ENCODE measurements around the gene TPSD1.
"Not testable (repeated sequence)": the region's sequence is repeated elsewhere in the genome, so short reads cannot be mapped to it uniquely, and the experiment has no call there.

TPSD1 gene

GRCh38 chr16:1220841-1221627 is 34.8 kb upstream of the TPSD1 start:
- no peak for DNase-seq (ENCODE audit: extremely low read depth in 1 of 2, low read depth in 1 of 2)

- DNase-seq (ENCODE audit: extremely low read depth in 1 of 2, low read depth in 1 of 2), result no peak
These were observed 34.0 kb upstream of the TPSD1 start for GRCh38 chr16:1221628-1222552.

- no peak for DNase-seq (ENCODE audit: extremely low read depth in 1 of 2, low read depth in 1 of 2)
These were observed 33.1 kb upstream of the TPSD1 start for GRCh38 chr16:1222553-1223354.

DNA sequence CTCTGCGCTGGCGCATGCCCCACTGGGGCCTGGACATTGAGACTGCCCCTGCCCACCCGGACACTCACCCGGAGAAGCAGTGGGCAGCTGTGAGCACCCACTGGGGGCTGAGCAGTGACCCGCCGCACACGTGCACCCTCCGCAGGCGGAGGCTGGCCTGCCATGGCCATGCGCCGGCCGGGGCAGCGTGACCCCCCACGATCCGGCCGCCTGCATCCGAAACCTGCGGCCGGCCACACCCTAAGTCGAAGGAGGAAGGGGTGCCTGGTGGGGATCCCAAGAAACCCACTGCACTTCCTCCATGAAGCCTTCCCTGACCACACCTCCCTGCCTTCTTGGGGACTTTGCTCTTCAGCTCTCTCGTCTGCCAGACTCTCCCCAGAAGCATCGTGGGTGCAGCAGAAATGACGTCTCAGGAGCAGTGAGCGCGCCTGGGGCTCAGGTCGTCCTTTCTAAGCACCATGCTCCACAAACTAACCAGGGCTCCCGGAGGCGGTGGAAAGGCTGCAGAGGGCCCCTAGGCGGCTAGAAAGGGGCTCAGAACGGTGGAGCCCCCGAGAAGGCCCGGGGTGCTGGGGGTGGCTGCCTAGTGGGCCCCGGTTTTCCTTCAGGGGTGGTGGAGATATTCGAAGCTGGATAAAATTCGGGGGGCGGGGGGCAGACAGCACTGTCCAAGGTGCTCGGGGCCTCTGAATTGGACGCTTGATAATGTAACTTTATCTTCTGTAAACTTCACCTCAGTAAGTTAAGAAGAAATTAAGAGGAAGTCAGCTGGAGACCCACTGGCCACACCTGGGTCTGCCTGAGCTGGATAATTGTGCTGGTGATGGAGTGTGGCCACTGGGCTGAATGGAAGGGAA is 32.3 kb upstream of the TPSD1 start:
- no peak for DNase-seq (ENCODE audit: extremely low read depth in 1 of 2, low read depth in 1 of 2)

DNA sequence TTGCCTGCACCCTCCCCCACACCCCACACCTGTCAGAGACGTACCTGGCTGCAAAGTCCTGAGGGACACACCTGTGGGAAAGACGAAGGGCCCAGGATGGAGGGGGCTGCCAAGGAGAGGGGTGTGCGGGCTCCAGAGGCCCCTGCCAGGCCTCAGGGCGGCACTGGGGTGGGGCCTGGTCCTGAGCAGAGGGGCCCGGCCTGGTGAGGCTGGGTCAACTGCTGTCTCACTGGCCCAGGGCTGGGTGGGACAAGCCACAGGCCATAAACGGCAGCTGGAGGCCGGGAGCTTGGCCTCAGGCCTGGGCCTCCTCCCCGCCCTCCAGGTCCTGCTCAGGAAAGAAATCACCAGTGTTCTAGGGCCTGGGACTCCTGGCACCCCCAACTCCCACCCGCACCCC is 31.3 kb upstream of the TPSD1 start:
- no peak for DNase-seq (ENCODE audit: extremely low read depth in 1 of 2, low read depth in 1 of 2)

DNA sequence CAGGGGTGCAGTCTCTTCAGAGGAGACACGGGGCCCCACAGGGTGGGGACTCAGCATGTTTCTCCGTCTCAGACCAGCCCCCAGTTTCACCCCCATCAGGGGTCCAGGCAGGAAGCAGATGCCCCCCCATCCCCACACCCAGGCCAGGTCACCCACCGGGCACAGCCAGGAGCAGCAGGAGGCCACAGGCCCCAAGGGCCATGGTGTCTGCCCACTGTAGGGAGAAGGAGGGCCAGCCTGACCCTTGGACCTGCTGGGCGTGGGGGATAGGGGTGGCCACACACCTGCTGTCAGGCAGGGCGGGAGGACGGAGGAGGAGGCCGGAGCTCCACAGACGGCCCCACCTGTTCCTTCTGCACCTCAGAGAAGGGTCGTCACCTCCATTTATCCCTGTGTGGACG is 30.8 kb upstream of the TPSD1 start, which contains the start of gene TPSG1:
TPSG1 (minus strand) TSS at position 218 of the 401 bp plus-strand sequence; CDS start at position 202, 16 bp downstream.
- DNase-seq (ENCODE audit: extremely low read depth in 1 of 2, low read depth in 1 of 2), result no peak

DNA sequence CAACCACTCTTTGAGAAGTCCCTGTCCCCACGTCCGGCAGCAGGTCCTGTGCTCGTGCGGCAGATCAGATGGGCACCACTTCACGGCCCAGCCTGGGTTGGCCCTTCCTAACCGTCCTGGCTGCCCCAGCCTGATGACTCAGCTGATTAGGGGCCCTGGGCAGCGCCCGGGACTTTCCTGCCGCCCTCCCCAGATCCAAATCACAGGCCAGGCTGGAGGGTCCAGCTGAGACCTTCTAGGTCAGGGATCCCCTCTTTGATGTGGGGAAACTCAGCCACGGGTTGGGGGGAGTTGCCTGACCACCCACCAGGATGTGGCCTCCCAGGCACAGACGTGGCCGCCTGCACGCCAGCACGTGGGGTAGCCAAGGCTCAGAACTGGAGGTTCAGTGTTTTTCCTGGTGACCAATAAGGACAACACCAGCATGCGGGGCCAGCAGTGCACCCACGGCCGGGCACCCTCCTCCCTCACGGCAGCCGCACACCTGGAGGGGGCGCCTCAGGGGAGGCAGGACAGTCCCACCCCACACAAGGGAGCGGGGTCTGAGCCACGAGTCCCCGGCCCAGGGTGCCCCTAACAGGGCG is 30.0 kb upstream of the TPSD1 start:
- not testable (repeated sequence) for DNase-seq (ENCODE audit: extremely low read depth in 1 of 2, low read depth in 1 of 2)

- not testable (repeated sequence) for DNase-seq (ENCODE audit: extremely low read depth in 1 of 2, low read depth in 1 of 2)
These were observed 29.2 kb upstream of the TPSD1 start for GRCh38 chr16:1226692-1227091.

- not testable (repeated sequence) for DNase-seq (ENCODE audit: extremely low read depth in 1 of 2, low read depth in 1 of 2)
These were observed 27.6 kb upstream of the TPSD1 start for GRCh38 chr16:1228227-1228626.

DNA sequence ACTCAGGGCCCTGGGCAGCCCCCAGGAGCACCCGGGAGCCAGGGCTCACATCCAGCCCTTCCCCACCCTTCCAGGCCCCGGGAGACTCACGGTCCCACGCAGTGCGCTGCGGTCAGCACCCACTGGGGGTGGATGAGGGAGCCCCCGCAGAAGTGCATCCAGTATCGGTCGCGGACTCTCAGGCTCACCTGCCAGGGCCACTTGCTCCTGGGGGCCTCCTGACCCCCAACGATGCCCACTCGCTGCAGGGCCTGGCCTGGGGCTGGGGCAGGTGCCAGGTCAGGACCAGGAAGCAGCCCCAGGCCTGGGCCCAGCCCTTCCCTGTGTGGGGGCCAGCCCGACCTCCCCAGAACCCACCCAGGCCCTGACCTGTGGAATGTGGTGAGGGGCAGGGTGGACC is 26.4 kb upstream of the TPSD1 start:
- DNase-seq (ENCODE audit: extremely low read depth in 1 of 2, low read depth in 1 of 2), result not testable (repeated sequence)

GRCh38 chr16:1230084-1230470 is 25.8 kb upstream of the TPSD1 start, which contains the start of gene TPSB2:
Gene TPSB2, minus strand, starts transcription at chr16:1230184. Its CDS starts 233 bp downstream, at chr16:1229951.
- not testable (repeated sequence) for DNase-seq (ENCODE audit: extremely low read depth in 1 of 2, low read depth in 1 of 2)

- not testable (repeated sequence) for DNase-seq (ENCODE audit: extremely low read depth in 1 of 2, low read depth in 1 of 2)
These were observed 25.2 kb upstream of the TPSD1 start for GRCh38 chr16:1230471-1231212.

DNA sequence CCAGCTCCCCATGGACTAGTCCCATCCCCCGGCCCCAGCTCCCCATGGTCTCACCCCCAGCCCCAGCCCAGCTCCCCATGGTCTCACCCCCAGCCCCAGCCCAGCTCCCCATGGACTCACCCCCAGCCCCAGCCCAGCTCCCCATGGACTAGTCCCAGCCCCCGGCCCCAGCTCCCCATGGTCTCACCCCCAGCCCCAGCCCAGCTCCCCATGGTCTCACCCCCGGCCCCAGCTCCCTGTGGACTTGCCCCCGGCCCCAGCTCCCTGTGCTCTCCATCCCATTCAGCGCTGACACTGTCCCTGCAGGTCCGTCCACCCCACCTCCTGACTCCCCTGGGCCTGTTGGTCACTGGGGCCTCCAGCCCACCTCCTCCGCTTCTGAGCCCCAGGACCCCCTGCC is 24.6 kb upstream of the TPSD1 start:
- not testable (repeated sequence) for DNase-seq (ENCODE audit: extremely low read depth in 1 of 2, low read depth in 1 of 2)

- not testable (repeated sequence) for DNase-seq (ENCODE audit: extremely low read depth in 1 of 2, low read depth in 1 of 2)
These were observed 23.7 kb upstream of the TPSD1 start for GRCh38 chr16:1232049-1232748.

- DNase-seq (ENCODE audit: extremely low read depth in 1 of 2, low read depth in 1 of 2), result not testable (repeated sequence)
These were observed 19.2 kb upstream of the TPSD1 start for GRCh38 chr16:1236659-1237058.

DNA sequence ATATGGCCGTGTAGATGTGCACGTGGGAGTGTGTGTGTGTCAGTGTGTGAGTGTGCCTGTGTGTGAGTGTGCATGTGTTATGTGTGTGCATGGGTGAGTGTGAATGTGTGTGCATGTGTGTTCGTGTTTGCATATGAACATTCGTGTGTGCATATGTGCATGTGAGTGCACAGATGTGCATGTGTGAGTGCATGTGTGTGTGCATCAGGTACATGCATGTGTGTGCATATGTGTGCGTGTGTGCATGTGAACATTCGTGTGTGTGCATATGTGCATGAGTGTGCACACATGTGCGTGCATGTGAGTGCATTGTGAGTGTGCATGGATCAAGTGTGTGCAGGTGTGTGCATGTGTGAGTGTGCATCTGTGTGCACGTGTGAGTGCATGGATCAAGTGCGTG is 17.9 kb upstream of the TPSD1 start:
- DNase-seq (ENCODE audit: extremely low read depth in 1 of 2, low read depth in 1 of 2), result no peak

DNA sequence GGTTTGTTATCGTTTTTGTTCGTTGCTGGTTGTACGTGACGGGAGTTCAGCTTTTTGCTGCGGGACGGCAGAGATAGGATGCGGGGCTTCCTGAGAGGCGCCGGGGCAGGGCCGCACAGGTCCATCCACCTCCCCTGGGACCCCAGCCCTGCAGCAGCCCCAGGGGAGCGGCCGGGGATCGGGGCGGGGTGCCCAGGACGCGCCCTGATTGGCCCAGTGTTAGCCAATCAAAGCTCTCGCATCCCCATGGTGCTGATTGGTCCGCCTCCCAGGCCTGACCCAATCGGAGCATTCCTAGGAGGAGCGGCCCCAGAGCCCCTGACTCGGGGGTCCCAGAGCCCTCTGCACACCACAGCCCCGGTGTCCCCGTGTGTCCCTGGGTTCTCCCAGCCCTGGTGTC is 17.0 kb upstream of the TPSD1 start:
- DNase-seq (ENCODE audit: extremely low read depth in 1 of 2, low read depth in 1 of 2), result not testable (repeated sequence)

DNA sequence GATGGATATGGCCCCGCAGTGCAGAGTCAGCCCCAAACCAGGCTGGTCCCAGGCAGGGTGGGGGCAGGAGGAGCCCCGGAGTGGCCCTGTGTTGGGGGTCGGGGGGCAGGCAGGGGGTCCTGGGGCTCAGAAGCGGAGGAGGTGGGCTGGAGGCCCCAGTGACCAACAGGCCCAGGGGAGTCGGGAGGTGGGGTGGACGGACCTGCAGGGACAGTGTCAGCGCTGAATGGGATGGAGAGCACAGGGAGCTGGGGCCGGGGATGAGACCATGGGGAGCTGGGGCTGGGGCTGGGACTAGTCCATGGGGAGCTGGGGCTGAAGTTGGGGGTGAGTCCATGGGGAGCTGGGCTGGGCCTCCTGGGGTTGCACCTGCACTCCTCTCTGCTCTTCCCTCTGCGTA is 16.3 kb upstream of the TPSD1 start:
- DNase-seq (ENCODE audit: extremely low read depth in 1 of 2, low read depth in 1 of 2), result not testable (repeated sequence)

Measured in stimulated activated CD8-positive, alpha-beta memory T cell treated with anti-CD3 and anti-CD28 coated beads, Interleukin-7, amount 100 ng/mL, for 48 hours (primary cell).